WTC11 (cell line): ENCODE data around the gene MARCO. TPM values are rescaled to one million over a fixed set of nuclear protein-coding genes. Genes with fewer than 3 reads are reported as not detected.

Experiments
- ATAC-seq: fragments of 200-7000 bp; cut with Tn5 transposase; 2 replicates; pipeline ENCODE4 v1.10.0; 2021; ENCODE audit warnings: mild to moderate bottlenecking, moderate library complexity
- CTCF ChIA-PET: fragments of 300-600 bp; sonication (Branson Sonifier 250); formaldehyde crosslinking; loops from one replicate; lab custom pipeline; 2021; ENCODE audit warnings: antibody characterized with exemption; lab: Charles Lee
- POLR2A ChIA-PET: fragments of 350-600 bp; sonication (Branson Sonifier 250); formaldehyde crosslinking; loops from one replicate; lab custom pipeline; 2021; ENCODE audit warnings: antibody characterized with exemption; lab: Charles Lee
- DNase-seq: peaks from one replicate; pipeline ENCODE4 v3.0.0; 2021; ENCODE audit warnings: low spot score
- H3K27ac Mint-ChIP-seq: 2 replicates; pipeline ENCODE4 v1.8.0; 2021; ENCODE audit warnings: mixed read lengths
- H3K27me3 Mint-ChIP-seq: 2 replicates; pipeline ENCODE4 v1.8.0; 2021; ENCODE audit warnings: low read depth, mild to moderate bottlenecking, moderate library complexity, mixed read lengths
- H3K36me3 Mint-ChIP-seq: 2 replicates; pipeline ENCODE4 v1.8.0; 2021; ENCODE audit warnings: mixed read lengths
- H3K4me1 Mint-ChIP-seq: 2 replicates; pipeline ENCODE4 v1.8.0; 2022; ENCODE audit warnings: mixed read lengths
- H3K4me3 Mint-ChIP-seq: 2 replicates; pipeline ENCODE4 v1.8.0; 2021; ENCODE audit warnings: mild to moderate bottlenecking, moderate library complexity, mixed read lengths
- H3K9me3 Mint-ChIP-seq: 2 replicates; pipeline ENCODE4 v1.8.0; 2021; ENCODE audit warnings: mixed read lengths
- ATF1 ChIP-seq: sonication (generic); formaldehyde crosslinking; IDR thresholded peaks from 2 replicates; pipeline ENCODE4 v1.8.1; 2023; ENCODE audit warnings: mild to moderate bottlenecking, moderate library complexity, missing genetic modification reagents
- ATF2 ChIP-seq: sonication (generic); formaldehyde crosslinking; IDR thresholded peaks from 2 replicates; pipeline ENCODE4 v1.8.1; 2022; ENCODE audit warnings: low read depth, missing genetic modification reagents, borderline replicate concordance
- CBFB ChIP-seq: sonication (generic); formaldehyde crosslinking; IDR thresholded peaks from 2 replicates; pipeline ENCODE4 v1.8.1; 2022; ENCODE audit warnings: mild to moderate bottlenecking, low read depth, missing genetic modification reagents
- CDX4 ChIP-seq: fragments of 250-450 bp; sonication (Bioruptor Pico); IDR thresholded peaks from 2 replicates; pipeline ENCODE4 v1.9.0; 2021; ENCODE audit warnings: moderate library complexity, mild to moderate bottlenecking, inconsistent platforms, borderline replicate concordance
- CREB1 ChIP-seq: sonication (generic); formaldehyde crosslinking; IDR thresholded peaks from 2 replicates; pipeline ENCODE4 v1.8.0; 2023; ENCODE audit warnings: mild to moderate bottlenecking, missing genetic modification reagents
- CTCF ChIP-seq: fragments of 200-600 bp; IDR thresholded peaks from 2 replicates; pipeline ENCODE4 v1.8.0; 2022; ENCODE audit warnings: antibody characterized with exemption
- E2F5 ChIP-seq: sonication (generic); formaldehyde crosslinking; IDR thresholded peaks from 2 replicates; pipeline ENCODE4 v1.8.1; 2022; ENCODE audit warnings: mild to moderate bottlenecking, moderate library complexity, missing genetic modification reagents
- EMX1 ChIP-seq: fragments of 250-450 bp; sonication (Bioruptor Pico); IDR thresholded peaks from 2 replicates; pipeline ENCODE4 v1.8.0; 2021; ENCODE audit warnings: mild to moderate bottlenecking
- GABPB1 ChIP-seq: sonication (generic); formaldehyde crosslinking; IDR thresholded peaks from 2 replicates; pipeline ENCODE4 v1.8.1; 2023; ENCODE audit warnings: mild to moderate bottlenecking, missing genetic modification reagents
- HMGA2 ChIP-seq: fragments of 250-450 bp; sonication (Bioruptor Pico); IDR thresholded peaks from 2 replicates; pipeline ENCODE4 v1.4.0; 2021; ENCODE audit warnings: mild to moderate bottlenecking, moderate library complexity
- IRF1 ChIP-seq: sonication (generic); formaldehyde crosslinking; IDR thresholded peaks from 2 replicates; pipeline ENCODE4 v1.8.0; 2023; ENCODE audit warnings: missing genetic modification reagents
- JAZF1 ChIP-seq: fragments of 250-450 bp; sonication (Bioruptor Pico); IDR thresholded peaks from 2 replicates; pipeline ENCODE4 v1.9.0; 2021; ENCODE audit warnings: moderate library complexity, mild to moderate bottlenecking, inconsistent platforms
- JUN ChIP-seq: sonication (generic); formaldehyde crosslinking; IDR thresholded peaks from 2 replicates; pipeline ENCODE4 v1.8.0; 2023; ENCODE audit warnings: mild to moderate bottlenecking, missing genetic modification reagents
- MLX ChIP-seq: sonication (generic); formaldehyde crosslinking; IDR thresholded peaks from 2 replicates; pipeline ENCODE4 v1.8.1; 2023; ENCODE audit warnings: mild to moderate bottlenecking, missing genetic modification reagents, moderate library complexity
- MXD4 ChIP-seq: fragments of 250-450 bp; sonication (Bioruptor Pico); IDR thresholded peaks from 2 replicates; pipeline ENCODE4 v1.8.0; 2021; ENCODE audit warnings: mild to moderate bottlenecking, moderate library complexity, borderline replicate concordance
- MYBL2 ChIP-seq: sonication (generic); formaldehyde crosslinking; IDR thresholded peaks from 2 replicates; pipeline ENCODE4 v1.8.1; 2023; ENCODE audit warnings: mild to moderate bottlenecking, moderate library complexity, missing genetic modification reagents
- NR1H2 ChIP-seq: sonication (generic); formaldehyde crosslinking; IDR thresholded peaks from 2 replicates; pipeline ENCODE4 v1.9.0; 2021; ENCODE audit warnings: mild to moderate bottlenecking, moderate library complexity, missing genetic modification reagents
- SOX15 ChIP-seq: fragments of 250-450 bp; sonication (Bioruptor Pico); IDR thresholded peaks from 2 replicates; pipeline ENCODE4 v1.9.0; 2021; ENCODE audit warnings: mild to moderate bottlenecking
- SP1 ChIP-seq: sonication (generic); formaldehyde crosslinking; conservative IDR thresholded peaks from 2 replicates; pipeline ENCODE4 v1.8.1; 2022; ENCODE audit warnings: missing genetic modification reagents
- TCF7 ChIP-seq: sonication (generic); formaldehyde crosslinking; IDR thresholded peaks from 2 replicates; pipeline ENCODE4 v1.8.0; 2022; ENCODE audit warnings: mild to moderate bottlenecking, low read depth, missing genetic modification reagents, moderate library complexity
- USF2 ChIP-seq: sonication (generic); formaldehyde crosslinking; IDR thresholded peaks from 2 replicates; pipeline ENCODE4 v1.8.1; 2023; ENCODE audit warnings: mild to moderate bottlenecking, missing genetic modification reagents, moderate library complexity
- ZBTB21 ChIP-seq: sonication (generic); formaldehyde crosslinking; IDR thresholded peaks from 2 replicates; pipeline ENCODE4 v1.8.1; 2023; ENCODE audit warnings: mild to moderate bottlenecking, missing genetic modification reagents, borderline replicate concordance
- ZMAT4 ChIP-seq: fragments of 250-450 bp; sonication (Bioruptor Pico); IDR thresholded peaks from 2 replicates; pipeline ENCODE4 v1.9.0; 2021; ENCODE audit warnings: mild to moderate bottlenecking
- ZNF396 ChIP-seq: fragments of 250-450 bp; sonication (Bioruptor Pico); IDR thresholded peaks from 2 replicates; pipeline ENCODE4 v1.8.0; 2021; ENCODE audit warnings: mild to moderate bottlenecking, moderate library complexity, borderline replicate concordance
- ZNF425 ChIP-seq: fragments of 250-450 bp; sonication (Bioruptor Pico); conservative IDR thresholded peaks from 2 replicates; pipeline ENCODE4 v1.9.0; 2021; ENCODE audit warnings: mild to moderate bottlenecking
- total RNA-seq: library from RNA; stranded (reverse); gene quantifications from 3 replicates; pipeline ENCODE4 v1.2.3, GENCODE V29; 2021

Gene MARCO
- total RNA-seq, 1 experiment from 2014 or later, result 0.11 TPM

GRCh38 chr2:118939994-118940393, 2.0 kb upstream of the MARCO start:
- no peaks in the 10 kb centered on the region for H3K9me3 Mint-ChIP-seq
- no peaks in the 10 kb centered on the region; the same call in 1 of the 2 replicates for H3K27me3 Mint-ChIP-seq
- DNase-seq, result no peak
- no peak for ATAC-seq
- no peaks in the 10 kb centered on the region for H3K4me1 Mint-ChIP-seq
- no peak overlapping the region for H3K27ac Mint-ChIP-seq
- no peak for TF ChIP-seq GABPB1 (CRISPR knock-in tag)
- no peak for TF ChIP-seq EMX1 (CRISPR knock-in tag)
- no peak for TF ChIP-seq MLX (CRISPR knock-in tag)
- no peak for TF ChIP-seq USF2
- no peak for TF ChIP-seq CBFB (CRISPR knock-in tag)
- no peak for TF ChIP-seq JUN
- no peak for TF ChIP-seq TCF7 (CRISPR knock-in tag)
- no peak for TF ChIP-seq MXD4
- TF ChIP-seq MYBL2, result no peak
- TF ChIP-seq CTCF, result no peak
- TF ChIP-seq SP1 (CRISPR knock-in tag), result no peak
- TF ChIP-seq ATF1 (CRISPR knock-in tag), result no peak
- no peak for TF ChIP-seq ATF2 (CRISPR knock-in tag)
- no peak for TF ChIP-seq ZNF425 (CRISPR knock-in tag)
- TF ChIP-seq CREB1 (CRISPR knock-in tag), result no peak
- TF ChIP-seq, all 79 proteins: peak for 0
- ChIA-PET POLR2A (no interaction called here), CTCF (interaction anchor here (1.1 to 3.6 kb wide), 2 partner anchors 18 to 59 kb away, joined by 4 to 16 read pairs; no protein-coding TSS in a partner anchor)
- Mint-ChIP-seq H3K36me3 (no peaks in the 10 kb centered on the region), H3K4me3 (no peak overlapping the region)

GRCh38 chr2:118940486-118941120, 1.4 kb upstream of the MARCO start:
- ChIA-PET CTCF (interaction anchor here (0.8 to 3.6 kb wide), 3 partner anchors 18 to 59 kb away, joined by 3 to 16 read pairs (median 4); no protein-coding TSS in a partner anchor), POLR2A (no interaction called here)
- ATAC-seq (no peak), DNase-seq (no peak)
- no peaks in the 10 kb centered on the region; the same call in 1 of the 2 replicates for H3K27me3 Mint-ChIP-seq
- H3K4me1 Mint-ChIP-seq, result no peaks in the 10 kb centered on the region
- H3K27ac Mint-ChIP-seq, result no peak overlapping the region
- H3K4me3 Mint-ChIP-seq, result no peak overlapping the region
- H3K36me3 Mint-ChIP-seq, result no peaks in the 10 kb centered on the region
- no peaks in the 10 kb centered on the region for H3K9me3 Mint-ChIP-seq
- TF ChIP-seq JAZF1 (CRISPR knock-in tag) (no peak), ZMAT4 (CRISPR knock-in tag) (no peak), IRF1 (no peak), ZBTB21 (CRISPR knock-in tag) (no peak), CDX4 (CRISPR knock-in tag) (no peak), MYBL2 (no peak), NR1H2 (CRISPR knock-in tag) (no peak), HMGA2 (no peak), E2F5 (no peak), SOX15 (no peak), ZNF396 (CRISPR knock-in tag) (no peak)
